H1 (cell line): ENCODE data around the gene ARHGAP15. TPM values are rescaled to one million over a fixed set of nuclear protein-coding genes. Genes with fewer than 3 reads are reported as not detected.

Source experiments
- SIN3A ChIP-seq, 2 experiments: IDR thresholded peaks in 1 of 2; conservative IDR thresholded peaks in 1 of 2; 2 replicates each; pipeline ENCODE4 v1.6.1; 2011 to 2012; ENCODE audit warnings: low read length in 2 of 2, improper control_type of control experiment in 1 of 2, low read depth in 1 of 2, mild to moderate bottlenecking in 1 of 2
- polyA plus RNA-seq, 7 experiments: library from polyadenylated mRNA; depleted of rRNA in 3 of 7; stranded (reverse) in 5 of 7; unstranded in 2 of 7; fragments of >200 nt in 5 of 7; fragments of 200-250 nt in 2 of 7; gene quantifications; 1 replicate in 5 of 7; 2 replicates in 1 of 7; 4 replicates in 1 of 7; pipeline versions ENCODE4 v1.2.1 to v1.2.3, GENCODE V29; 2011 to 2013; ENCODE audit warnings: missing spikeins in 2 of 7, mixed read lengths in 2 of 7
- total RNA-seq: library from RNA; stranded (reverse); fragmentation: NEBNext Ultra II Directional; extraction: Animal tissue kit (Norgen Biotek cat#: 25700); gene quantifications from 2 replicates; pipeline ENCODE4 v1.2.1, GENCODE V29; 2021

Gene ARHGAP15
- total and polyA plus RNA-seq, 2 of the 8 experiments (the other 6 are each of a cell fraction or from before 2014, with no cell fraction given): not detected

DNA sequence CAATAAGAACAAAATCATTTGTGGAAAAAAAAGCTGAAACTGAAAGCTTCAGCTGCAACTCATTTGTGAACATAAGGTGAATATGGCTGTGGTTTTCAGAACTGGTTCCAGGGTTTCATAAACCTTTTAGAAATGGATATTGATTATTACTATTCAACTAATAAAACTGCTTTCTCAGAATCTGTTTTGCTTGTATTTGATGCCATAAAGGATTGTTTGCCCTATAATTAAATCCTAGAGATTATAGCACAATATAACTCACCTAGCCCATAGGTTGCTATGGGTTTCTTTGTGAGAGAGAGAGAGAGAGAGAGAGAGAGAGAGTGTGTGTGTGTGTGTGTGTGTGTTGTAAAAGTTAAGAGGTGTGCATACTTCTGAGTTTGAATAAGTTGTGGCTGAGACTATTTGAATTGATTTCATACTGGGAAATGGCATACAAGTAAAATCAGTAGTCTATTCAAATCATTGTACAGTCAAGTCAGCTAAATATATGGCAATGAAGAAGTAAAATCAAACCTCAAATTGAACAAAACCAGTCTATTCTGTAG, 339.2 kb downstream of the ARHGAP15 start (continued):
- TF ChIP-seq SIN3A (conservative IDR thresholded peaks at IDR 0.05 in 1 of 2, IDR thresholded peaks at IDR 0.05 in 1 of 2; ENCODE audit: low read depth in 1 of 2, low read length in 2 of 2): no peak
- TF ChIP-seq, all 59 proteins: peak for 0
